Measurements from ENCODE around the gene GFRA3. TPM values are rescaled to one million over a fixed set of nuclear protein-coding genes. Genes with fewer than 3 reads are reported as not detected.

GFRA3 gene
- total and polyA plus RNA-seq, 5 donors from 2014 or later, result not detected

GRCh38 chr5:138287246-138287645, 12.8 kb upstream of the GFRA3 start:
- no peaks in the 10 kb centered on the region for H3K36me3 Mint-ChIP-seq
- peaks cover 0 to 6% (median 4%) of the 10 kb centered on the region in 4 donors for H3K4me1 Mint-ChIP-seq
- H3K4me3 Mint-ChIP-seq, result no peak overlapping the region
- H3K27me3 Mint-ChIP-seq, result no peaks in the 10 kb centered on the region
- Histone ChIP-seq H3K9me3 (ENCODE audit: control insufficient read depth in 2 of 2, low read length in 2 of 2) (no peaks in the 10 kb centered on the region), H3K36me3 (ENCODE audit: control insufficient read depth, insufficient read depth, low read length) (no peaks in the 10 kb centered on the region), H3K4me3 (ENCODE audit: low read depth, low read length) (no peak overlapping the region), H3K27me3 (ENCODE audit: control insufficient read depth, insufficient read depth, low read length) (no peaks in the 10 kb centered on the region), H3K27ac (ENCODE audit: insufficient read depth, low read length, poor library complexity, severe bottlenecking) (no peak overlapping the region), H3K4me1 (ENCODE audit: control insufficient read depth, insufficient read depth, low read length, poor library complexity, severe bottlenecking) (no peaks in the 10 kb centered on the region)
- DNase-seq (no peak), ATAC-seq (ENCODE audit: low read depth in 2 of 2) (no peak)
- H3K9me3 Mint-ChIP-seq, result no peaks in the 10 kb centered on the region
- peak overlapping the region; percentile 12 to 62 (median 17) for H3K27ac Mint-ChIP-seq

- Mint-ChIP-seq H3K36me3 (no peaks in the 10 kb centered on the region), H3K27ac (no peak overlapping the region), H3K9me3 (no peaks in the 10 kb centered on the region), H3K4me3 (no peak overlapping the region), H3K27me3 (no peaks in the 10 kb centered on the region), H3K4me1 (peaks cover 0 to 6% (median 2%) of the 10 kb centered on the region in 4 donors)
- ATAC-seq (ENCODE audit: low read depth in 2 of 2) (no peak), DNase-seq (peak in 1 of 3 donors; percentile 36)
- no peak overlapping the region for H3K27ac ChIP-seq (ENCODE audit: insufficient read depth, low read length, poor library complexity, severe bottlenecking)
- no peaks in the 10 kb centered on the region for H3K4me1 ChIP-seq (ENCODE audit: control insufficient read depth, insufficient read depth, low read length, poor library complexity, severe bottlenecking)
- no peak overlapping the region for H3K4me3 ChIP-seq (ENCODE audit: low read depth, low read length)
- no peaks in the 10 kb centered on the region for H3K36me3 ChIP-seq (ENCODE audit: control insufficient read depth, insufficient read depth, low read length)
- no peaks in the 10 kb centered on the region for H3K9me3 ChIP-seq (ENCODE audit: control insufficient read depth in 2 of 2, low read length in 2 of 2)
- no peaks in the 10 kb centered on the region for H3K27me3 ChIP-seq (ENCODE audit: control insufficient read depth, insufficient read depth, low read length)
Measured at GRCh38 chr5:138282920-138283742, 8.7 kb upstream of the GFRA3 start.

- Histone ChIP-seq H3K4me3 (ENCODE audit: low read depth, low read length) (no peak overlapping the region), H3K4me1 (ENCODE audit: control insufficient read depth, insufficient read depth, low read length, poor library complexity, severe bottlenecking) (no peaks in the 10 kb centered on the region), H3K9me3 (ENCODE audit: control insufficient read depth in 2 of 2, low read length in 2 of 2) (no peaks in the 10 kb centered on the region), H3K27me3 (ENCODE audit: control insufficient read depth, insufficient read depth, low read length) (no peaks in the 10 kb centered on the region), H3K27ac (ENCODE audit: insufficient read depth, low read length, poor library complexity, severe bottlenecking) (no peak overlapping the region), H3K36me3 (ENCODE audit: control insufficient read depth, insufficient read depth, low read length) (no peaks in the 10 kb centered on the region)
- no peak for ATAC-seq (ENCODE audit: low read depth in 2 of 2)
- no peak overlapping the region for H3K4me3 Mint-ChIP-seq
- H3K9me3 Mint-ChIP-seq, result no peaks in the 10 kb centered on the region
- peaks cover 5% of the 10 kb centered on the region for H3K27me3 Mint-ChIP-seq
- no peaks in the 10 kb centered on the region for H3K4me1 Mint-ChIP-seq
- H3K36me3 Mint-ChIP-seq, result no peaks in the 10 kb centered on the region
- no peak overlapping the region for H3K27ac Mint-ChIP-seq
- DNase-seq, result no peak
Measured at GRCh38 chr5:138280915-138281314, 6.5 kb upstream of the GFRA3 start.

- H3K36me3 Mint-ChIP-seq, result no peaks in the 10 kb centered on the region
- ATAC-seq (ENCODE audit: low read depth in 2 of 2) (no peak), DNase-seq (no peak)
- no peak overlapping the region for H3K4me3 Mint-ChIP-seq
- Histone ChIP-seq H3K4me1 (ENCODE audit: control insufficient read depth, insufficient read depth, low read length, poor library complexity, severe bottlenecking) (no peaks in the 10 kb centered on the region), H3K36me3 (ENCODE audit: control insufficient read depth, insufficient read depth, low read length) (no peaks in the 10 kb centered on the region), H3K4me3 (ENCODE audit: low read depth, low read length) (no peak overlapping the region), H3K27ac (ENCODE audit: insufficient read depth, low read length, poor library complexity, severe bottlenecking) (no peak overlapping the region), H3K27me3 (ENCODE audit: control insufficient read depth, insufficient read depth, low read length) (peaks cover 12% of the 10 kb centered on the region), H3K9me3 (ENCODE audit: control insufficient read depth in 2 of 2, low read length in 2 of 2) (no peaks in the 10 kb centered on the region)
- H3K9me3 Mint-ChIP-seq, result peaks cover 0 to 3% (median 0%) of the 10 kb centered on the region in 7 donors
- no peak overlapping the region for H3K27ac Mint-ChIP-seq
- H3K27me3 Mint-ChIP-seq, result peaks cover 16% of the 10 kb centered on the region
- H3K4me1 Mint-ChIP-seq, result peaks cover 0 to 10% (median 3%) of the 10 kb centered on the region in 4 donors
Measured at GRCh38 chr5:138276402-138277054, 2.1 kb upstream of the GFRA3 start.

- ATAC-seq (ENCODE audit: low read depth in 2 of 2), result no peak
- no peaks in the 10 kb centered on the region for H3K36me3 Mint-ChIP-seq
- Histone ChIP-seq H3K36me3 (ENCODE audit: control insufficient read depth, insufficient read depth, low read length) (no peaks in the 10 kb centered on the region), H3K4me3 (ENCODE audit: low read depth, low read length) (no peak overlapping the region), H3K4me1 (ENCODE audit: control insufficient read depth, insufficient read depth, low read length, poor library complexity, severe bottlenecking) (no peaks in the 10 kb centered on the region), H3K9me3 (ENCODE audit: control insufficient read depth in 2 of 2, low read length in 2 of 2) (no peaks in the 10 kb centered on the region), H3K27ac (ENCODE audit: insufficient read depth, low read length, poor library complexity, severe bottlenecking) (no peak overlapping the region), H3K27me3 (ENCODE audit: control insufficient read depth, insufficient read depth, low read length) (peaks cover 12% of the 10 kb centered on the region)
- no peak for DNase-seq
- peaks cover 16% of the 10 kb centered on the region for H3K27me3 Mint-ChIP-seq
- peaks cover 0 to 3% (median 0%) of the 10 kb centered on the region in 7 donors for H3K9me3 Mint-ChIP-seq
- no peak overlapping the region for H3K4me3 Mint-ChIP-seq
- H3K27ac Mint-ChIP-seq, result no peak overlapping the region
- peaks cover 0 to 10% (median 3%) of the 10 kb centered on the region in 4 donors for H3K4me1 Mint-ChIP-seq
Measured at GRCh38 chr5:138275895-138276294, 1.5 kb upstream of the GFRA3 start.

GRCh38 chr5:138275379-138275782, 960 bp upstream of the GFRA3 start:
- H3K4me3 ChIP-seq (ENCODE audit: low read depth, low read length), result no peak overlapping the region
- no peaks in the 10 kb centered on the region for H3K4me1 ChIP-seq (ENCODE audit: control insufficient read depth, insufficient read depth, low read length, poor library complexity, severe bottlenecking)
- H3K27me3 ChIP-seq (ENCODE audit: control insufficient read depth, insufficient read depth, low read length), result peaks cover 12% of the 10 kb centered on the region
- H3K36me3 ChIP-seq (ENCODE audit: control insufficient read depth, insufficient read depth, low read length), result no peaks in the 10 kb centered on the region
- H3K27ac ChIP-seq (ENCODE audit: insufficient read depth, low read length, poor library complexity, severe bottlenecking), result no peak overlapping the region
- no peak for DNase-seq
- H3K27ac Mint-ChIP-seq, result no peak overlapping the region
- peaks cover 16% of the 10 kb centered on the region for H3K27me3 Mint-ChIP-seq
- peaks cover 0 to 3% (median 0%) of the 10 kb centered on the region in 7 donors for H3K9me3 Mint-ChIP-seq
- no peak overlapping the region for H3K4me3 Mint-ChIP-seq
- H3K36me3 Mint-ChIP-seq, result no peaks in the 10 kb centered on the region
- H3K4me1 Mint-ChIP-seq, result peaks cover 0 to 10% (median 3%) of the 10 kb centered on the region in 4 donors
- H3K9me3 ChIP-seq (ENCODE audit: control insufficient read depth in 2 of 2, low read length in 2 of 2), result no peaks in the 10 kb centered on the region
- ATAC-seq (ENCODE audit: low read depth in 2 of 2), result no peak

GRCh38 chr5:138273834-138274188, 610 bp downstream of the GFRA3 start:
- Histone ChIP-seq H3K27ac (ENCODE audit: insufficient read depth, low read length, poor library complexity, severe bottlenecking) (no peak overlapping the region), H3K27me3 (ENCODE audit: control insufficient read depth, insufficient read depth, low read length) (peaks cover 12% of the 10 kb centered on the region), H3K4me3 (ENCODE audit: low read depth, low read length) (no peak overlapping the region), H3K4me1 (ENCODE audit: control insufficient read depth, insufficient read depth, low read length, poor library complexity, severe bottlenecking) (no peaks in the 10 kb centered on the region), H3K9me3 (ENCODE audit: control insufficient read depth in 2 of 2, low read length in 2 of 2) (no peaks in the 10 kb centered on the region), H3K36me3 (ENCODE audit: control insufficient read depth, insufficient read depth, low read length) (no peaks in the 10 kb centered on the region)
- Mint-ChIP-seq H3K27ac (no peak overlapping the region), H3K27me3 (peaks cover 16% of the 10 kb centered on the region), H3K4me3 (peak overlapping the region in 2 of 4 donors; percentile 11 to 62), H3K4me1 (peaks cover 0 to 10% (median 3%) of the 10 kb centered on the region in 4 donors), H3K9me3 (peaks cover 0 to 3% (median 0%) of the 10 kb centered on the region in 7 donors), H3K36me3 (no peaks in the 10 kb centered on the region)
- no peak for DNase-seq
- no peak for ATAC-seq (ENCODE audit: low read depth in 2 of 2)

Measured in CD4-positive, CD25-positive, alpha-beta regulatory T cell (primary cell).